Measurements from ENCODE around the gene IMMP2L.
"Not testable (repeated sequence)": the region's sequence is repeated elsewhere in the genome, so short reads cannot be mapped to it uniquely, and the experiment has no call there.

IMMP2L gene

DNA sequence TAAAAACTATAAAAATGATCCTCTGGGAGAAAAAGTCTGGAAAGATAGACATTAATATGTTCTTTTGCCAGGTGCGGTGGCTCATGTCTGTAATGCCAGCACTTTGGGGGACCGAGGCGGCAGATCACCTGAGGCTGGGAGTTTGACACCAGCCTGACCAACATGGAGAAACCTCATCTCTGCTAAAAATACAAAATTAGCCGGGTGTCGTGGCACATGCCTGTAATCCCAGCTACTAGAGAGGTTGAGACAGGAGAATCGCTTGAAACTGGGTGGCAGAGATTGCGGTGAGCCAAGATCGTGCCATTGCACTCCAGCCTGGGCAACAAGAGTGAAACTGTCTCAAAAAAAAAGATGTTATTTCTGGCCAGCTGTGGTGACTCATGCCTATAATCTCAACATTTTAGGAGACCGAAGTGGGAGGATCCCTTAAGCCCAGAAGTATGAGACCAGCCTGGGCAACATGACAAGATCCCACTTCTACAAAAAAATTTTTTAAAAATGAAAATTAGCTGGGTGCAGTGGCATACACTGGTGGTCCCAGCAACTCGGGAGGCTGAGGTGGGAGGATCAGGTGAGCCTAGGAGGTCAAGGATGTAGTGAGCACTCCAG, 573.3 kb downstream of the IMMP2L start:
- no peak for DNase-seq (ENCODE audit: low read depth)

DNA sequence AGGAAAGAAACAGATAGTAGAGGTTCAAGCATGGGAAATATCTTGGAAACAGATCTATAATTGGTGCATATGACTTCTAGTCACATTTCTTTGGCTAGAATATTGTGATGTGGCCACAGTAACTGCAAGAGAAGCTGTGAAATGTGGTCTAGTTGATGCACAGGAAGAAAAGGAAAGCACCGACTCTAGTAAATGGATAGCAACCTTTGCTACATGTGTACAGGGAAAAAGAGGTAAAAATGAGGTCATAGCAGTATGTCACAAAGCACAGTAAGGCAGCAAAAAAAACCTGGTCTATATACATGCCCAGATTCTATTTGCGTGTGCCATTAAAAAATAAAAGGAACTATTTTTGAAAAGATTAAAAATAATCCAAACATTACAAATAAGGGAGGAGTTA, 573.9 kb downstream of the IMMP2L start:
- no peak for DNase-seq (ENCODE audit: low read depth)

DNA sequence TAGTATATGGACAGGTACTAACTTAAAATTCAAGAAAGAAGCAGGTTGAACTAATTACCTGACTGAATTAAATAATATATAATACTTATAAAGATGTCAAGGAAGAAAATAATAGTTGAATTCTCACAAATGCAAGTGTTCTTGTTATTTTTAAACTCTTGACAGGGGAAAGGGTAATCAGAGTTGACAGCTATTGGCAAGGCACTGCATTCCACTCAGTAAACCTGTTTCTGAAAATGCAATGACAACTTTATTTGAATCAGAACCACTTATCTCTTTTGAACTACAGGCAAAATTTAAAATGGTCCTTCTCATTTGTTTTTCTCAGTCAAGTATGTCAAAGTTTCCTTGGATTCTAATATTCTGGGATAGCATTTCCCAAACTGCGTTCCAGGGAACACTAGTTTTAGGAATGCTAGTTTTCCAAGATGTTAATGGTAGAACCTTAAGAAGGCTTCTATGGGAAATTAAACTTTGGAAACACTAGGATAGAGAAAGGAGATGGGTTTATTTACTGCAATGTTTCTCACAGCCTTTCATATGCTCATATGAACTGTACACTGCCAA, 575.1 kb downstream of the IMMP2L start:
- no peak for DNase-seq (ENCODE audit: low read depth)

DNA sequence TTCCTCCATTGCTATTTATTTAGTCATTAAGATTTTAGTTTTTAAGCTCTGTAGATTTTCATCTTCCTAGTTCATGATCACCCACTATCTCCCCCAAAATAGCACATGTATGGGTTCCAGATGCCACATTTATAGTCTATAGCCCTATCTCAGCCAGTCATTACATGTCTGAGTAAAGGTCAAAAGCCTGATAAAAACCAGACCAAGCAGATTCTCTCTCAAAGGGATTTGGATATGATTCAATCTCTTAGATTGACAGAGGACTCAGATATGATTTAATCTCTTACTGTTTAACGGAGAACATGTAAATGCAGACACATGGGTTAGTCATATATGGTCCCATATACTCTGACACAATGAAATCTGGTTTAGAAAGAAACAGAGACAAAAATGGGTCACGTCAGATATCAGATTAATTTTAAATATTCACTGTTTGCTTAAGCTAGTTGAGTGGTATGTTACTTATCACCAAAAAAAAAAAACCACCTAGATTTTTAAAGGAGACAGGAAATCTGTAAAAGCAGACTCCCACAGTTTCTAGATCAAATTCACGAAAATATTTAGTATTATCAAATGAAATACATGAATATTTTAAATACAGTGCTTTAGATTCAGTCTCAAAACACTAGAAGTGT, 578.4 kb downstream of the IMMP2L start:
- no peak for DNase-seq (ENCODE audit: low read depth)

DNA sequence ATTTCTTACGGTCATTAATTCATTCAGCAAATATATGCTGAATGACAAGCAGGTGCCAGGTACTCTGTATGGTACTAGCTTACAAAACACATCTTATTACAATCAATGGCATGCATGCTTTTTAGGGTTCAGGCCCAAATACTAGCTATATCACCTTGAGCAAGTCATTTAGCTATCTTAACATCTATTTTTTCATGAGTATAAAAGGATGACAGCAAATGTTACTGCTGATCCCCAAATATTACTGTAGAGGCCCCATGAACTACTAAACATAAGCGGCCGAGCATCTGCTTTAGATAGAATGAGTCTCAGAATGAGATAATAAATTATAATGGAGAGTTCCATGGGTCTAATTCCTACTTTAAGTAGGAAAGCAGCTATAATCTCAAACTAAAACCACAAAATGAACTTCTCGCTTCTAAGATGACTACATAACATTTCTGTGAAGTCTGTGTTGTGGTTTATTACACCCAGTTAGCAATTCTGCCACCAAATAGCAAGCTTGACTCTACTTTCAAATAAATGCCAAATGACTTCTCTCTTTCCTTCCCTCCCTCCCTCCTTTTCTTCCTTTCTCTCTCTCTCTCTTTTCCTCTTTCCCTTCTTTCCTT, 585.1 kb downstream of the IMMP2L start:
- DNase-seq (ENCODE audit: low read depth) = no peak

DNA sequence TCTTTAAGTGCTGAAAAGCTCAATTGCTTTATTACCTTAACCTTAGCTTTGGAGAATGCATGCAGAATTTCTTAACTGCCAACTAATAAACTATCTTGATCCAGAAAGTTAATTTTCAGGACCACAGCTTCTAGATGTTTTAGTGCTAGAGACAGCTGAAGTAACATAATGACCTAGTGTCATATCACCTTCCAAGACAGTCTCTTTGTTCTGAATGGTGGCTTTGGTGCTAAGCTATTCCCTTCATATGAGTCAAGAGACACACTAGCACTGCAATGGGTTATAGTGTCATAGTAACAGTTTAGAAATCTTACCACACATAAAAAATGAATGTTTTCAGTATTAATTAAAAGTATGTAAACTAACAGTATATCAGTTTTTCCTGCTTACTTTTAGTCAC, 586.8 kb downstream of the IMMP2L start:
- no peak for DNase-seq (ENCODE audit: low read depth)

DNA sequence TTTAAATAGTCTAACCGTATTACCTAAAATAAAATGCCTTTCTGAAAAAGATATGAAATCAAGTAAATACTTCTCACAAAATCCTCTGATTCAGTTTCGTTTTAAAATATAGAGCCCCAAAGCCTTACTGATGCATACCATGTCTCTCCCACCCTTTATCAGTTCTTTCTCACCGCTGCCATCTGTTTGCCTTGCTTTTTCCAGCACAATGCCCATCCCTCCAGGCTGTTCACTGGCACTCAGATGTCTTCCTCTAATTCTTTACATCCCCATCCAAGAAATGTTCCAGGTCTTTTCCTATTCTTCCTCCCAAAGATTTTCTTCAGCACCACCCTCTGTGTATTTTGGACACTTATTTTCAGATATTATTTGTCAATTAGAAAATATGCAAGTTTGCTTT, 587.9 kb downstream of the IMMP2L start:
- no peak for DNase-seq (ENCODE audit: low read depth)

DNA sequence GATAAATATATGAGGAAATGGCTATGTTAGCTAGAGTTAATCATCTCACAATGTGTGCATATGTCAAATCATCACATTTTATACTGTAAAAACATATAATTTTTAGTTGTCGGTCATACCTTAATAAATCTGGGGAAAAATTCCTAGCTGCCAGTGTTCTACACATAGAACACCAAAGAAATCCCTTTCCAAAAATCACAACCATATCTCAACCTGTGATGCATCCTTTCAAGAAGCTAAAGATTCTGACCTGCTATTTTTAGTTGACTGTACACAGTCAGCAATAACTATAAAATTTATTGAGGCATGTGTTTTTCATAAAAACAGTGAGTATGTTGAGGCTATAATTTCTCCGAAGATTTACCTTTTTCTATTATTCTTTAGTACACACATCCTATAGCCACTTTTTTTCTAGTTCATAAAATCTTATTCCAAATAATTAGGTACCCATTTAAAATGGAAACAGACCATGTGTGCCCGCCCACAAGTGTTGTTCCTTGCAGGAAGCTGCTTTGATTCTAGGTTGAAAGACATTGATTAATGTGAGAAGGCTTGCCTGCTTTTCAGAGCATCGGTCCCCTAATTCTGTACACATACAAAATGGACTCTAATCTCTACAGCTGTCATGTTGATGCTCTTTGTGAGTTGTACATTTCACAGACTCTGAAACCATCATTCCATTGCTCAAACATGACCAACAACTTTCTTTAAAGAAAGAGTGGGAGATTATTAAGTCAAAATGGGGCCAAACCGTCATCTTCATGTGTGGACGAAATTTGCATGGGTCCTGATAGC, 588.9 kb downstream of the IMMP2L start:
- no peak for DNase-seq (ENCODE audit: low read depth)

DNA sequence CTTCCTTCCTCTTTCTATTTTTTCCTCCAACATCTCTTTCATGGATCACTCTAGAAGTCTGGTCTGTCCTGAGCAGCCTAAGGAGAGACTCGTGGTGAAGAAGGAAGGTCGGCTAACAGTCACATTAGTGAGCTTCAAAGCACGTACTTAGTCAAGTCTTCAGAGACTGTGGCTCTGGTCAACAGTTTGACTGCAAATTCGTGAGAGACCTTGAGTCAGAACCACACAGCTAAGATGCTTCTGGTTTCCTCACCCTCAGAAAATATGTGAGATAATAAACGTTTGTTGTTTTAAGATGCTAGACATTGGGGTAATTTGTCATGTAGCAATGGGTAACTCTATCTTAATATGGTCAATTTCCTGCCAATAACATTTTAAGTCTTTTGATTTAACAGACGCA, 597.5 kb downstream of the IMMP2L start:
- no peak for DNase-seq (ENCODE audit: low read depth)

DNA sequence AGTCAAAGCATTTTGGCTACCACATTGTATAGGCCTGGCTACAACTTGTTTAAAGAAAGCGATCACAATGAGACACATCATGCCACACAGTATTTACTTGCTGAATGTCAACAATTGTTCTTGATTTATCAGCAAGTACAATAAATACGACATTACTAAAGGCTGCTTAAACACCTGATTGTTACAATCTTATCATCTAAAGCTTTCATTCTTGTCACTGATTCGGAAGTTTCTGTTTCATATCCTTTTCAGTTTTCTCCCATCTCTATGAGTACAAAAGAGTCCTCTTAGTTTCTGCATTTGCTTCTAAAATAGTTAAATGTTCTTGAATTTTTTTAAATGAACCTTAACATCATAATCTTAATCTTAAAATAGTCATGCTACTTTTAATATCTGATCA, 599.5 kb downstream of the IMMP2L start:
- DNase-seq (ENCODE audit: low read depth) = no peak

DNA sequence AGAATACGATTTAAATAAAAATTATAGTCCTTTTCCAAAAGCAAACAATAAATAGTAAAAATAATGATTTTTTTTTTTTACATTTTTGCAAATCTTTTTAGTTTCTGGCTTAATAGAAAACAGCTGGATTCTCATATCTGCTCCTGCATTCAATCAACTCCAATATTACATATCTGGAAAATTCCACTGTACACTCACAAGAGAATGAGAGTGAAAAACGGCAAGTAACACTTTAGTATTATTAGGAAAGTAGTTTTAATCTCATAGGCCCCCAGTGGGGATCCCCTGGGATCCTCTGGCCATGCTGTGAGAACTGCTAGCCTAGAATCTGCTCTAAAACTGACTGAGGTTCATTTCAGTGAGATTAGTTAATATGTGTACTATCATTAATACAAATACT, 599.9 kb downstream of the IMMP2L start:
- no peak for DNase-seq (ENCODE audit: low read depth)

DNA sequence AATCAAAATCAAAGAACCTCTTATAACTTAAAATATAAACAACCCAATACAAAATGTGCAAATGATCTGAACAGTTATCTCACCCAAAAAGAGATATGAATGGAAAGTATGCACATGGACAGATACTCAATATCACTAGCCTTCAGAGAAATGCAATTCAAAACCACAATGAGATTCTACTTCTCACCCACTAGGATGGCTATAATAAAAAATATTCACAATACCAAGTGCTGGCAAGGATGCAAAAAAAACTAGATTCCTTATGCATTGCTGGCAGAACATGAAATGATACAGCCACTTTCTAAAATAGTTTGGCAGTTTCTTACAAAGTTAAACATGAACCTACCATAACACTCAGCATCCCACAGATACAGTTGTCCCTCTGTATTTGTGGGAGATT, 601.5 kb downstream of the IMMP2L start:
- DNase-seq (ENCODE audit: low read depth) = no peak

DNA sequence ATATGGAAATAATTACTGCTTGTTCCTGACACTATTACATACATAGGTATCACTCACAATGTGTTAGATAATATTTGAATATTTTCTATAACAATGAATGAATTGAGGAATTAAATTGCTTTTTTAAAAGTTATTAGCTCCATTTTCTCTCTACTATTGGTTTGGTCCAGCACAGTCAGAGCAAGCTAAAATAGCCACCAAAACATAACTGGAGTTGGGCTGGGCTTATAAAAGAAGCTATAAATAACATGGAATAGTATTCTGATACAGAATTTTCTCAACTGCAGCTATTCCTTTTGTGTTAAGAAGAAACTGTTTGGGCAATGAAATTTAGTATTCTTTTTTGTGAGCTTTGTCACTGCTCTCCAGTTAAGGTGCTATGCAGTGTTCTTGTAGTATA, 614.0 kb downstream of the IMMP2L start:
- DNase-seq (ENCODE audit: low read depth) = no peak

DNA sequence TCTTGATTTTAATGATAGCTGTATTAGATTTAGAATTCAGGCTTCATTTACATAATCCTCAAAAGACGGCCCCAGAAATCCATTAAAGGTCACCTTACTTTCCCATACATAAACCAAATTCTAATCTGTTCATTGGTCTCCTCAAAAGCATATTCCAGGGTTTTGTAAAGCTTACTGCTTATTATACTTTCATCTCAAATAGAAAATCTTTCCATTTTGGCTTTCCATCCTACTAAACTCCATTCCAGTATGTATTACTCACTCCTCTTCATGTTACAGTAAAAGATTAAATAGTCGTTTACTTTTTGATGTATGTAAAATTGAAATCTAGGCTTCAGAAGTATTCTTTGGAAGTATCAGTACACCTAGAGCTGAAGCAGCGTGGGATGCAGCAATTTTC, 614.9 kb downstream of the IMMP2L start:
- DNase-seq (ENCODE audit: low read depth) = no peak

DNA sequence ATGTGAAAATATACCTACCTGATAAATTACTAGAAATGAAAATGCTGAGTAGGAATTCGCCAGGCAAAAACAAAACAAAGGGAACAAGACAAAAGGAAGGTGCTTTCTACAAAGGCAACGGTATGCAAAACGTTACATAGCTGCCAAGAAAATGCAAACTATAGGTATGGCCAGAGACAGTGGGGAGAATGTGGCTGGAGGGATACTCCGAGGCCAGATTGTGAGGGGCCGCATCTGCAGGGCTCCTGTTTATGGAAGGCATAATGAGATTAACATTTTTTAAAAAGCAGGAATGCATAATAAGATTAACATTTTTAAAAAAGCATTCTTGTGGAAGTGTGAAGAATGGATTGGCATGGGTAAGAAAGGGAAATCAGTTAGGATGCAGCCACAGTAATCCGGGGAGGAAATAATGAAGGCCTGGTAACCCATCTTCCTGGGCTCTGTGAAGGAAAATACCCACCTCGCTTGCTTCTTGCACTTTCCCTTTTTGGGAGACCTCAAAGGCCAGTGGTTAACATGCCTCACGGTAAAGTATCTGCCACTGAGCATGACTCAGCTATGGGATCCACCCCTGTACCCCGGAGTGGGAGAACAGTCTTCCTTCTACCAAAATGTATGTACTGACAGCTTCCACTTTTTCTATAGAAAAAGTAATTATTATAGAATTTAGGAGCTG, 617.2 kb downstream of the IMMP2L start:
- no peak for DNase-seq (ENCODE audit: low read depth)

DNA sequence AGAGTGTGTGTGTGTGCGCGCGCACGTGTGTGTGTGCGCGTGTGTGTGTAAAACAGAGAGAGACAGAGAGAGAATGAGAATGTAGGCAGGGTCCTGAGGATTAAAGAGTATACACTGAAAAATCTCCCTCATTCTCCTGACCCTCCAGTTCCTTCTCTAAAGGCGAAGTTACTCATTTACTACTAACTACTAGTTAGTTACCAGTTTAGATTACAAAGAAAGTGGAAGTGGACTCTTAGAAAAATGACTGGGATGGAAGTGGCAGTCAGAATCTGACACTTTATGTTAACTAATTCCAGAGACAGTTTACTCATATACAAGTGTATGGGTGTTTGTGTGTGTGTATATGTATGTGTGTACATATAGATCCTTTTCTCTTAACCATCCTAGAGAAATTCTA, 617.8 kb downstream of the IMMP2L start:
- DNase-seq (ENCODE audit: low read depth) = no peak

DNA sequence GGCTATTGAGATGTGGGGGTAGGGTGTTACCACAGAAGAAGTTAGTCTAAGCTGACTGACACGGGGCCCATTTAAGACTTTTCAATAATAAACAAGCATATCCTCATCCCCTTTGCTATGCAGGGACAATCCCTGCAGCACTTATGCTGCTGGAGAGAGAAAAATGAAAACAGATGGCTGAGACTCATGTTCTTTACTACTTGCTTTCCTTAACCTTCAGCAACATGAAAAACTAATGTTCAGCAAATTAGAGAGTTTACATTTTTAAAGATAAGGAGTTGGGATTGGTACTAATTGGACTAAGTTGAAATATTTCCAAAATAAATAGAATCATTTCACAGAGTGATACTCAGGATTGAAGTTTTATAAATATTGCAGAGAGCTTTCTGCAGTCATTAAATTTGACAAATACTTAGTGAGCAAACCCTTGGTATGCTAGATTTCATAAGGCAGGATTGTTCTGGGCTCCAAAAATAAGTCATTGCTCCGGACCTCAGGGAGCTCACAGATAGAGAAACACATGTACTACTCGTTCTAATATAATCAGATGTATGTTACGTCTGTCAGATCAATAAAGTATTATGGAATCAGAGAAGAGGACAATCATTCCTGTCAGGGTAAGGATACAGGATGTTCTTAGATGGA, 618.5 kb downstream of the IMMP2L start:
- DNase-seq (ENCODE audit: low read depth) = no peak

DNA sequence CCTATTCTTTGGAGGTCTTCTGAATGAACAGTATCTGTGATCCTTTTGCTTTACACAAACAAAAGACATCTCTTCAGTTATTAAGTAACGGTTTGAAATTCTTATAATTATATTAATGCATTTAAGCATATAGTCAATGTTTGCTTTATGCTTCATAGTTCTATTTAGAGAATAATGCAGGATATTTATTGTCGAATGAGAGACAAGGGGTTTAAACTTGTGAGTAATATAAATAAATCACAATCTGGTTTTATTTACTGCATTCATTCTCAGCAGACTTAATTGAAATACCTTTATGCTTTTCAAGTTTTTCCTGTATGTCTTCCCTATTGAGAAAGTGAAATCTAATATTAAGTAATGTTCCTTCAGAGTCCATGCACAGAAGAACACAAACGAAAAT, 620.9 kb downstream of the IMMP2L start:
- DNase-seq (ENCODE audit: low read depth) = no peak

DNA sequence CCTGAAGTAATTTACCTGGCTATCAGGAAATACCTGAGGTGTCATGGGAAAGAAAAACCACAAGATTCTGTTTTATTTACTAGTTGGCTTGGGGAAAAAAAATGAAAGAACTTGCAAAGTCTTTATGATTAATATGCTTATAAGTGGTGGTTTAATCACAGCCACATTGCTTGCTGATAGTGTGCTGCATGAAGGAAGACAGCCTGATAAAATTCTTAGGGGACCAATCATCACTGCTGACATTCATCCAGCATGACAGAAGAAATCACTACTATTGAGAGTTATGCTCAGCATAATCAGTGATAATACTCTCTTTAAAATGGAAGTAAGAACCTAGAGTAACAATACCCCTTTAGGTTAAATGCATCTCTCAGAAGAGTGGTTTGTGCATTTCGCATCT, 621.5 kb downstream of the IMMP2L start:
- no peak for DNase-seq (ENCODE audit: low read depth)

DNA sequence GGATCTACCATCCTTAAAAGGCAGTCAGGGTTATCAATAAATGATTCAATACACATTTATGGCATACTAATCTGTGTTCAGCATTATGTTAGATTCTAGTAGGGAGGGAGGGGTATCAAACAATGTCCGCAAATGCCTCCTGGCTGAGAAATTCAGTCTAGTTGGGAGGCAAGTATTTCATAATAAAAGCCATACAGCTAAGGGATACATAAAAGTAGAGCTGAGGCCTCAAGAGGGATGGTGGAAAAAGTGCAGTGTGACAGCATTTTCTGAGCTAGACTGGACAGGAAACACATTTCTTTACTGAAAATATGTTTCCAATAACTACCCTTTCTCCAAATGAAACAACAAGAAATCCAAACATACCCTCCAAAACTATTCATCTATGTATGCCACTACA, 624.1 kb downstream of the IMMP2L start:
- no peak for DNase-seq (ENCODE audit: low read depth)

DNA sequence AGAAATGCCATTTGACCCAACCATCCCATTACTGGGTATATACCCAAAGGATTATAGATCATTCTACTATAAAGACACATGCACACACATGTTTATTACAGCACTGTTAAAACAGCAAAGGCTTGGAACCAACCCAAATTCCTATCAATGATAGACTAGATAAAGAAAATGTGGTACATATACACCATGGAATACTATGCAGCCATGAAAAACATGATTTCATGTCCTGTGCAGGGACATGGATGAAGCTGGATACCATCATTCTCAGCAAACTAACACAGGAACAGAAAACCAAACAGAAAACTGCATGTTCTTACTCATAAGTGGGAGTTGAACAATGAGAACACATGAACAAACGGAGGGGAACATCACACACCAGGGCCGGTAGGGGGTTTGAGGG, 625.6 kb downstream of the IMMP2L start:
- DNase-seq (ENCODE audit: low read depth) = not testable (repeated sequence)
